Muscle layer of colon (tissue), 2 donors: ENCODE data around the gene CDKN1A.

Experiments used
- H3K27ac ChIP-seq: one replicate; pipeline ENCODE4 v1.7.0; 2013; ENCODE audit warnings: low read depth, mild to moderate bottlenecking, low read length, moderate library complexity
- H3K27me3 ChIP-seq, 2 donors: one replicate each; pipeline ENCODE4 v1.7.0; 2013; ENCODE audit warnings: low read length in 2 of 2, mild to moderate bottlenecking in 2 of 2; ENCODE audit not compliant: insufficient read depth in 2 of 2, control insufficient read depth in 1 of 2
- H3K36me3 ChIP-seq: one replicate; pipeline ENCODE4 v1.7.0; 2013; ENCODE audit warnings: mild to moderate bottlenecking, low read length; ENCODE audit not compliant: insufficient read depth
- H3K4me1 ChIP-seq: one replicate; pipeline ENCODE4 v1.7.0; 2013; ENCODE audit warnings: mild to moderate bottlenecking, low read length; ENCODE audit not compliant: insufficient read depth
- H3K4me3 ChIP-seq, 2 donors: one replicate each; pipeline ENCODE4 v1.7.0; 2013; ENCODE audit warnings: low read length in 2 of 2, low read depth in 1 of 2, mild to moderate bottlenecking in 1 of 2, moderate library complexity in 1 of 2
- H3K9ac ChIP-seq: one replicate; pipeline ENCODE4 v1.7.0; 2013; ENCODE audit warnings: low read length
- H3K9me3 ChIP-seq: one replicate; pipeline ENCODE4 v1.7.0; 2013; ENCODE audit warnings: mild to moderate bottlenecking, low read length
- donor health status: abdominal sarcoma.
- donor health status: Adenocarcinoma of cecum.

The CDKN1A gene

GRCh38 chr6:36657942-36658544 is 20.5 kb upstream of the CDKN1A start:
- Histone ChIP-seq H3K9ac (no peak overlapping the region), H3K9me3 (no peaks in the 10 kb centered on the region), H3K36me3 (no peaks in the 10 kb centered on the region), H3K4me3 (no peak overlapping the region), H3K27ac (peak overlapping the region; percentile 84), H3K27me3 (no peaks in the 10 kb centered on the region), H3K4me1 (peaks cover 35% of the 10 kb centered on the region)

DNA sequence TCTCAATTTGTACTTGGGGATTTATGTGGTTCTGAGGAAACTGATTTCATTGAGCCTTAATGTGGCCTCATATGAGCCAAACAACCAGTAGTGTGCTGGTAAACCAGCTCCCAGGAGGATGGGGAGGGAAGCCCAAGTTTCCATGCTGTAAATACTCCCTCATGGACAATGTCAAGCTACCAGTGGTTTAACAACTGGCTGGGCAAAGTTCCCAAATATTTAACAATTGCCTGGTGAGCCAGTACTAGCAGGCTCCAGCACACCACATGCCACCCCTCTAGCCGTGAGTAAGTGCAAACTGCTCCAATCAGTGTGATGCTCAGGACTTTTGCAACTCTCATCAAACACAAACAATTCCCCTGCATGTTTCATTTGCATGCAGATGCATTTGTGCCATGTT is 19.2 kb upstream of the CDKN1A start:
- H3K9ac ChIP-seq, result no peak overlapping the region
- peaks cover 35% of the 10 kb centered on the region for H3K4me1 ChIP-seq
- H3K4me3 ChIP-seq, result no peak overlapping the region
- no peaks in the 10 kb centered on the region for H3K36me3 ChIP-seq
- no peaks in the 10 kb centered on the region for H3K27me3 ChIP-seq
- no peaks in the 10 kb centered on the region for H3K9me3 ChIP-seq
- peak overlapping the region; percentile 84 for H3K27ac ChIP-seq

GRCh38 chr6:36660771-36661471 is 17.6 kb upstream of the CDKN1A start:
- peaks cover 35% of the 10 kb centered on the region for H3K4me1 ChIP-seq
- no peaks in the 10 kb centered on the region for H3K36me3 ChIP-seq
- no peak overlapping the region for H3K4me3 ChIP-seq
- H3K27me3 ChIP-seq, result no peaks in the 10 kb centered on the region
- H3K9ac ChIP-seq, result no peak overlapping the region
- H3K27ac ChIP-seq, result peak overlapping the region; percentile 1
- H3K9me3 ChIP-seq, result no peaks in the 10 kb centered on the region

GRCh38 chr6:36662380-36662779 is 16.1 kb upstream of the CDKN1A start:
- Histone ChIP-seq H3K9me3 (no peaks in the 10 kb centered on the region), H3K4me3 (no peak overlapping the region), H3K9ac (no peak overlapping the region), H3K27ac (no peak overlapping the region), H3K27me3 (no peaks in the 10 kb centered on the region), H3K4me1 (peaks cover 39% of the 10 kb centered on the region), H3K36me3 (no peaks in the 10 kb centered on the region)

DNA sequence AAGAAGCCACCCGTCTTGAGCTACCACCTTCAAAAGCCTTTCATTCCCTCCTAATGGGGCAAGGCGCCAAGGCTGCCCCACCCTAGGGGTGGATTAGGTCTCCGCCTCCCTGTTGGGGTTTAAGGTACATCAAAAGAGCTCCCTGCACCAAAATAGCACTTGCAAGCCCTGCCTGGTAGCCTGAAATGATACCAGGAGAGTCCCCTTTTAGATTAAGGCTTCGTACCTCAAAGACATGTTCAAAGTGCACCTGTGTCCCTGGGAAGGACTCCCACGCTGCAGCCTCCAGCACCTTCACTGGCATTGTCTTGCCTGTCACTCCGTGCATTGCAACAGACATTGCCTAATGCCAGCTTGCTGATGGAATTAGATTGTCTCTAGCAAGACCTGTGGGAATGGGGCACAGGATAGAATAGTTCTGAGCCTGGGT is 15.7 kb upstream of the CDKN1A start:
- no peak overlapping the region for H3K27ac ChIP-seq
- H3K36me3 ChIP-seq, result no peaks in the 10 kb centered on the region
- no peaks in the 10 kb centered on the region for H3K9me3 ChIP-seq
- H3K4me3 ChIP-seq, result no peak overlapping the region
- no peaks in the 10 kb centered on the region for H3K27me3 ChIP-seq
- H3K9ac ChIP-seq, result no peak overlapping the region
- H3K4me1 ChIP-seq, result peaks cover 34% of the 10 kb centered on the region

DNA sequence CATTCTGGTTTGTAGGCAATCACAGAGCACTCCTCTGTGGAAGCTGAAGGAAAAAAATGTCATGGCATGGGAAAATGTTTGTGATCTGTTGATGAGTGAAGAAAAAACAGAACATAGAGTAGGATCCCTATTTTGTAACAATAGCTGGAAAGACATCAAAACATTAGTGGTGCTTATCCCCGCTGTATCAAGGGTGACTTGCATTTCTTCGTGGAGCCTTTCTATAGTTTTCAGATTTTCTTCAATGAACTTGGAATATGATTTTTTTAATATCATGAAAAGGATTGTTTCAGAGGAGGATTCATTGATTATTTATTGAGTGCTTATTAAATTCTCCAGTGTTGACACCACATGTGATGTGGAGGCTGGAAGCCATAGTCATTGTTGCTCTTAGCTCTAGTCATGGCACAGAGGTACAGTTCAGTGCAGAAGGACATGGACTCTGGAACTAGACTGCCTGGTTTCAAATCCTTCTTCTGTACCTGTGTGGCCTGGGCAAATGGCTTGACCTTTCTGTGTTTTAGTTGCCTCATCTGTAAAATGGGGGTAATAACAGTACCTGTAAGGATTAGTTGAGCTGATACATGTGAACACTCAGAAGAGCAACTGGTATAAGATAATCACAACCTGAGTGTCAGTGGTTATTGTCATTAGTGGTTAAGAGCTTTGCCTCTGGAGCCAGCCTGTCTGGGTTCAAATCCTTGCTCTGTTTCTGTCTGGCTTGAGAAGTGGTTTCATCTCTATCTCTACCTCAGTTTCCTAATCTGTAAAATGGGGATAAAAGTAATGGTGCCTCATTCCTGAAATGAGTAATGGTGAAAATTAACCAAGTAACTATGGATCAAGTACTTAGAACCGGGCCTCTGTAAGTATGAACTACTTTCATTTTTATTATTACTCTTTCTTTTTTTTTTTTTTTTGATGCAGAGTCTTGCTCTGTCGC is 14.7 kb upstream of the CDKN1A start:
- Histone ChIP-seq H3K27me3 (no peaks in the 10 kb centered on the region), H3K4me3 (no peak overlapping the region), H3K9me3 (no peaks in the 10 kb centered on the region), H3K27ac (no peak overlapping the region), H3K36me3 (no peaks in the 10 kb centered on the region), H3K9ac (no peak overlapping the region), H3K4me1 (peaks cover 25% of the 10 kb centered on the region)

DNA sequence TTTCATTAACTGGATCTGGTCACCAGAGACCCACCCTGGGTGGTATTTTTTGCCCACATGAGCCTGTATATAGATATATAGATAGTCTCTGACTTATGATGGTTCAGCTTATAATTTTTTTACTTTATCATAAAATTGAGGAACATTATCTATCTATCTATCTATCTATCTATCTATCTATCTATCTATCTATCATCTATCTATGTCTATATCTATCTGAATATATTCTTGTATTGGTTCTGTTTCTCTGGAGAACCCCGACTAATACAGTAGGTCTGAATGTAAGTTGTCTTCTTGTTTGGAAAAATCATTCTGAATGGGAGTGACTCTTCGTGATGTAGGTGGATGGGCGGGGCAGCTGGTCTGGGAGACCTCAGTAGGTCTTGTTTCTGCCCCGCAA is 13.3 kb upstream of the CDKN1A start:
- Histone ChIP-seq H3K36me3 (no peaks in the 10 kb centered on the region), H3K27ac (no peak overlapping the region), H3K27me3 (no peaks in the 10 kb centered on the region), H3K4me3 (no peak overlapping the region), H3K9me3 (no peaks in the 10 kb centered on the region), H3K4me1 (peaks cover 11% of the 10 kb centered on the region), H3K9ac (no peak overlapping the region)

DNA sequence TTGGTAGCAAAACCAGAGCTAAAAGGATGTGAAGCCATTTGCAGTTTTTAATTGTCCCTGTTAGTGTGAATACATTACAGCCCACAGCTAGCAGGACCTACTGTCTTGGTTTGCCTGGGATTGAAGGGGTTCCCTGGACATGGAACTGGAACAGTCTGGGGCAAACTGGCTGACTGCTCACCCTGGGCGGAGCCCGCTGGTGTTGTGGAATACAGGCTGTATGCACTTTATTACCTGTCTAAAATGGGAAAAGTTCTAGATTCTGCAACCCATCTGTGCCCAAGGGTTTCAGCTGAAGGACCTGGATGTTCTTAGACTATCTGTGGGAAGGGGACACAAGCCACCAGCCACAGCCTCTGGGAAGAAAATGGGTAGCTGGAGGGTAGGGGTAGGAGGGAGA is 12.2 kb upstream of the CDKN1A start:
- Histone ChIP-seq H3K36me3 (no peaks in the 10 kb centered on the region), H3K9ac (no peak overlapping the region), H3K27ac (no peak overlapping the region)

GRCh38 chr6:36666826-36667591 is 11.5 kb upstream of the CDKN1A start:
- H3K9ac ChIP-seq, result no peak overlapping the region
- H3K4me1 ChIP-seq, result peaks cover 10% of the 10 kb centered on the region
- H3K9me3 ChIP-seq, result no peaks in the 10 kb centered on the region
- H3K36me3 ChIP-seq, result no peaks in the 10 kb centered on the region
- H3K4me3 ChIP-seq, result no peak overlapping the region
- no peaks in the 10 kb centered on the region for H3K27me3 ChIP-seq
- no peak overlapping the region for H3K27ac ChIP-seq

More for the DNA sequence above, 12.2 kb upstream of the CDKN1A start:
- no peaks in the 10 kb centered on the region for H3K27me3 ChIP-seq
- peaks cover 10% of the 10 kb centered on the region for H3K4me1 ChIP-seq
- H3K9me3 ChIP-seq, result no peaks in the 10 kb centered on the region
- no peak overlapping the region for H3K4me3 ChIP-seq

GRCh38 chr6:36668591-36668990 is 9.9 kb upstream of the CDKN1A start:
- Histone ChIP-seq H3K27ac (no peak overlapping the region), H3K9me3 (no peaks in the 10 kb centered on the region), H3K36me3 (no peaks in the 10 kb centered on the region)

DNA sequence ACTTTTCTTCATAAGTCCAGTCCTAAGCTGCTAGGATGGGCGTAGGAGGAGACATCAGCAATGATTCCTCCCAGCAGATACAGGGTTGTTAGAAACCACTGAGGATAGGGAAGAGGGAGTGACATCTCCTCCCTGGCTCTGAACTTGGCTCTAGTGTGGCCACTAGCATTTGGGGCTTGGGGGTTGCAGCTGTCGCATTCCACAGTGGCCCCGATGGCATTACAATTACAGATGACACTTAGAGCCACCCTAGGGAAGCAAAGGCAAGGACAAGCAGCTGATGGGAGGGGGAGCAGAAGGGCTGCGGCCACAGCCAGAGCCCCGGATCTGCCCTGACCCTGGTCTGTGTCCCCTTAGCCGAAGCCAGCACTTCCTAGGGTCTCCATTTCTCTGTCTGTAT is 9.5 kb upstream of the CDKN1A start:
- Histone ChIP-seq H3K27ac (no peak overlapping the region), H3K4me1 (peaks cover 10% of the 10 kb centered on the region), H3K4me3 (no peak overlapping the region), H3K27me3 (no peaks in the 10 kb centered on the region), H3K9me3 (no peaks in the 10 kb centered on the region), H3K36me3 (no peaks in the 10 kb centered on the region), H3K9ac (no peak overlapping the region)

More at GRCh38 chr6:36668591-36668990, 9.9 kb upstream of the CDKN1A start:
- Histone ChIP-seq H3K4me3 (no peak overlapping the region), H3K4me1 (peaks cover 10% of the 10 kb centered on the region), H3K9ac (no peak overlapping the region), H3K27me3 (no peaks in the 10 kb centered on the region)
